NOMO-1 (cell line): ENCODE measurements around the gene TNFRSF18.
"Not testable (repeated sequence)": the region's sequence is repeated elsewhere in the genome, so short reads cannot be mapped to it uniquely, and the experiment has no call there.

ENCODE experiments used
- DNase-seq, 2 experiments: peaks; one replicate each; lab custom pipeline; 2025; ENCODE audit not compliant: unreplicated experiment in 2 of 2; lab: John Stamatoyannopoulos, UW

Gene TNFRSF18

DNA sequence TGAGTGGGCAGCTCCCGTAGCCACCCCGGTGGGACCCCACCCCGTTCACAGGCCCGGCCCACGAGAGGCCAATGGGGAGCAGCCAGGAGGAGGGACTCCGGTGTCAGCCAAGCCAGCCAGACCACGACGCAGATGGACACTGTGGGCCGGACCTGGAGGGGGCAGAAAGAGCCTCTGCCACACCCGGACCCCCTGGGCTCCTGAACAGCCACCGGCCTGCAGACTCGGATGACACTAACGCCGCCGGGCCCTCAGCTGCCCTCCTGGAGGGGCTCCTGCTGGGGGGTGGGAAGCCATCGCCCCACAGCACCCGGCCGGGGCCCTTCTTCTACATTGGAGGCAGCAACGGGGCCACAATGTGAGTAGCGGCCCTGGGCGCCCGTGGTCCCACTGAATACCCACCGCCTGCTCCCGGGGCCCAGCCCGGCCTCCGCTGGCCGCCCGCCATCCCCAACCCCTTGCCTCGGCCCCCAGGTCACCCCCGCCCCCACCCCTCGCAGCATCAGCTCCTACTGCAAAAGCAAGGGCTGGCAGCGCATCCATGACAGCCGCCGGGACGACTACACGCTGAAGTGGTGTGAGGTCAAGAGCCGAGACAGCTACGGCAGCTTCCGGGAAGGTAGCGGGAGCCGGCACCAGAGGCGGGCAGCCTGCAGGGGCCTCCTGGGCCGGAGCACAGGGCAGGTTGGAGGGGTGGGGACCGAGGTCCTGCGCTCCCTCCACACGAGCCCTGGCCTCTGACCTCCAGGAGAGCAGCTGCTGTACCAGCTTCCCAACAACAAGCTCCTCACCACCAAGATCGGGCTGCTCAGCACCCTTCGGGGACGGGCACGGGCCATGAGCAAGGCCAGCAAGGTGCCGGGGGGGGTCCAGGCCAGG is 26.2 kb downstream of the TNFRSF18 start:
- no peak for DNase-seq

DNA sequence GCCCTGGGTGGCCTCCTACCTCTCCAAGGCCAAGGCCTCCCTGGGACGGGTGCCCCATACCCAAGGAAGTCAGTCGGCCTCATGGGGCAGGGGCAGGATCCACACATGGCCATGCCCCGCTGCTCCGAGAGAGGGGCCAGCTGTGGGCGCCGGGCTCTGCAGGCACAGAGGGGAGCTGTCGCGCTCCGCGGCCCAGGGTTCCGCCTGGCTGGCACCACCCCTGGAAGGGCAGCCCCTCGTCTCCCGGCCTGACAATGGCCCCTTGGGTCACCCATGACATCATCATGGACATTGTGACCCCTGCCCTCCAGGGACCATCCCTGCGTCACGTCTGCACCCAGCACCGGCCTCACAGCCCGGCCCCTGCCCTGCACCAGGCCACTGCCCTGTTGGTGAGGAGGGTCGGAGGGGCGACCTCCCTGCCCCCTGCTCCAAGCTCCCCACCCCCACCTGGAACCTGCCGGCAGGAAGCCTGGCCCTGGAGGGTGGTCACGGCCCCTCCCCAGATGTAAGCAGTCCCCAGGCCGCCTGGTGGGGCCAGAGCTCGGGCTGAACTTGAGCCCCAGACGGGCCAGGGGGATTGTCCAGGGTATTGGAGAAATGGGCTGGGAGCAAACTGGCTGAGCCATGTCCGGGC is 26.9 kb downstream of the TNFRSF18 start:
- DNase-seq: no peak

DNA sequence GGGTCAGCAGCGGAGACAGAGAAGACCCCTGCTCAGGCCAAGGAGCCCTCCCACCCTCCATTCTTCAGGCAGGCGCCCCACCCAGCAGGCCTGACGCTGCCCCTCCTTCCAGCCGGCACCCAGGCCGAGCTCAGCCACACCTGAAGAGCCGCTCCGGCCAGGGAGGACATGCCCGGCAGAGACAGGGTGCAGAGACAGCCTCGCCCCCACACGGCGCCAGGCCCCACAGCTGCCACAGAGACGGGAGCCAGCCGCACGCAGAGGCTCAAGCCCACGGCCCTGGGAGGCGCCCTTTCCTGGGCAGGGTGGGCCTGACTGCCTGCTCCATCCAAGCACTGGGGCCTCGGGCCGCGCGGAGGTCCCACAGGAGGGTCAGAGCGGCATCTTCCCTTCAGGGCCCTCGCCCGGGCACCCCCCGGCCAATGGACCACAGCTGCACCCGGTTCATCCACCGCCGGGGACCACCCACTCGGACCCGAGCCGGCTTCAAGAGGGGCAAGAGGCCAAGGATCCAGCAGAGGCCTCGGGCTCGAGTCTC is 27.5 kb downstream of the TNFRSF18 start:
- DNase-seq: no peak

DNA sequence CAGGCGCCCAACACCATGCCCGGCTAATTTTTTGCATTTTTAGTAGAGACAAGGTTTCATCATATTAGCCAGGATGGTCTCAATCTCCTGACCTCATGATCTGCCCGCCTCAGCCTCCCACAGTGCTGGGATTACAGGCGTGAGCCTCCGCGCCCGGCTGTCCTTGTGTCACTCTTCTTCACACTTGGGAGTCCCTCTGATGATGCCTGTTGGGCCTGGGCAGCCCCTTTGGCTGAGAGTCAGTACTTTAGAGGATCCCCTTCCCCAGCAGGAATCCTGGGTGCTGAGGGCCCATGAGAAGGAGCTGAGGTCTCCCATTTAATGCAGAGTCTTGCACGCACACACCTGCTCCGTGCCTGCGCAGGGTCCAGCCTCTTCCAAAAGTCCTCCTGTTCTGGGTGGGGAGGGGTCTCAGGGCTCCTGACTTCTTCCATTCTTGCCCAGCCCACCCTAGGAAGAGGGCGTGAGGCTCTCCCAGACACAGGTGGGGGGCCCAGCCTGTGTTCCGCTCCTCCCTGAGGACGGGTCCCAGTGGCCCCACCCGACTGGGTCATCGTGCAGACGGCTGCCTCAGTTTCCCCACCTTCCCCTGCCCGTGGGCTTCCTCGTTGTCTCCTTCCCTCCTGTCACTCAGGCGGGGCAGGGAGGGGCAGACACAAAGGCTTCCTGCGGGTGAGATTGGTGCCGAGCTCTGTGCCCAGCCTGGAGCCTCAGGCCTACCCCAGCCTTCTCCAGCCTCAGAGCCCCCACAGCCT is 28.8 kb downstream of the TNFRSF18 start:
- DNase-seq: no peak

DNA sequence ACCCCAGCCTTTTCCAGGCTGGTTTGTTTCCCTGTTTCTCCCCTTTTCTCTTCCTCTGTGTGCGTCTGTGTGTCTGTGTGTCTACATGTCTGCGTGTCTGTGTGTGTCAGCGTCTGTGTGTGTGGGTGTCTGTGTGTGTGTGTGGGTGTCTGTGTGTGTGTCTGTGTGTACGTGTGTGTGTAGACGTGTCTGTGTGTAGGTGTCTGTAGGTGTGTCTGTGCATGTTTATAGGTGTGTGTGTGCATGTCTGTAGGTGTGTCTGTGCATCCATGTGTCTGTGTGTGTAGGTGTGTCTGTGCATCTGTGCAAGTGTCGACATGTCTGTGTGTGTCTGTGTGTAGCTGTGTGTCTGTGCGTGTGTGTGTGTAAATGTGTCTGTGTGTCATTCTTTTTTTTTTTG is 29.5 kb downstream of the TNFRSF18 start:
- no peak for DNase-seq

DNA sequence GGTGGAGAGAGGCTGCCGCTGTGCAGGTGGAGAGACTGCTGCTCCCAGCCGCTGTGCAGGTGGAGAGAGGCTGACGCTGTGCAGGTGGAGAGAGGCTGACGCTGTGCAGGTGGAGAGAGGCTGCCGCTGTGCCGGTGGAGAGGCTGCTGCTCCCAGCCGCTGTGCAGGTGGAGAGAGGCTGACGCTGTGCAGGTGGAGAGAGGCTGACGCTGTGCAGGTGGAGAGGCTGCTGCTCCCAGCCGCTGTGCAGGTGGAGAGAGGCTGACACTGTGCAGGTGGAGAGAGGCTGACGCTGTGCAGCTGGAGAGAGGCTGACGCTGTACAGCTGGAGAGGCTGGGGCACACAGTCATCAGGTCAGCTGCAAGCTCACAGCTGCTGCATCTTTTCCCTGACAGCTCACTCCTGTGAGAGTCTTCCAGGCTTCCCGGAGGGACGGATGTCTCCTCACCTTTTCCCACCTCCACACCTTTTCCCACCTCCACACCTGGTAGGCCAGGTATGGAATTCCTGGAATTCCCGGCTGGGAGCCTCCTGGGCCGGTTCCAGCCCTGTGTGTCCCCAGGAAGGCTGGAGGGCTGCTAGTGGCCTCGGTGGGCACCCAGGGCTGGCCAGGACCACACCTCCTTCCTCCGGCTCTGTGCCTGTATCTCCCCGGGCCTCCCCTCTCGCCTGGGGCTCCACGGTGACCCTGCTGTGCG is 30.2 kb downstream of the TNFRSF18 start:
- not testable (repeated sequence) for DNase-seq

DNA sequence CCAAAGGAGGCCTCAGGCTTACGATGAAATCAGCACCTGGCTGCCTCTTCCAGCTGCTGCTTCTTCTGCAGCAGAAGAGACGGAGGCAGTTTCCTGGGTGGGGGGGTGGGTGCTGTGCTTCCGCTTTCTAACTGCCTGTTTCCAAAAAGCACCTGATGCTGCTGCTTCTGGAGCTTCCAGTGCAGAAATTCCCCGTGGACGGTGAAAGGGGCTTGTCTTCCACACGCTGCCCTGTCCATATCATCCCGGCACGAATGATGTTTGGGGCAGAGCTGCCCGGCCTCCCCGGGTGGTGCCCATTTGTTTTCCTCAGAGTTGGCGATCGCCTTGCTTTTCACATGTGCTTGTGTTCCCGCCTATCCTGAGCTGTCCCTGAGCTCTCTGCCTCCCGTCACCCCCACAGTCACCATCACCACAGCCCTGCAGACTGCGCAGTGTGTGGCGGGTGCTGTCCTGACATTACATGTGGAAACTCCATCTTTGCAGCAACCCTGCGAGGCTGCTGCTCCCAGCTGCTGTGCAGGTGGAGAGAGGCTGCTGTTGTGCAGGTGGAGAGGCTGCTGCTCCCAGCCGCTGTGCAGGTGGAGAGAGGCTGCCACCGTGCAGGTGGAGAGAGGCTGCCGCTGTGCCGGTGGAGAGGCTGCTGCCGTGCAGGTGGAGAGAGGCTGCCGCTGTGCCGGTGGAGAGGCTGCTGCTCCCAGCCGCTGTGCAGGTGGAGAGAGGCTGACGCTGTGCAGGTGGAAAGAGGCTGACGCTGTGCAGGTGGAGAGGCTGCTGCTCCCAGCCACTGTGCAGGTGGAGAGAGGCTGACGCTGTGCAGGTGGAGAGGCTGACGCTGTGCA is 30.9 kb downstream of the TNFRSF18 start:
- DNase-seq: no peak

DNA sequence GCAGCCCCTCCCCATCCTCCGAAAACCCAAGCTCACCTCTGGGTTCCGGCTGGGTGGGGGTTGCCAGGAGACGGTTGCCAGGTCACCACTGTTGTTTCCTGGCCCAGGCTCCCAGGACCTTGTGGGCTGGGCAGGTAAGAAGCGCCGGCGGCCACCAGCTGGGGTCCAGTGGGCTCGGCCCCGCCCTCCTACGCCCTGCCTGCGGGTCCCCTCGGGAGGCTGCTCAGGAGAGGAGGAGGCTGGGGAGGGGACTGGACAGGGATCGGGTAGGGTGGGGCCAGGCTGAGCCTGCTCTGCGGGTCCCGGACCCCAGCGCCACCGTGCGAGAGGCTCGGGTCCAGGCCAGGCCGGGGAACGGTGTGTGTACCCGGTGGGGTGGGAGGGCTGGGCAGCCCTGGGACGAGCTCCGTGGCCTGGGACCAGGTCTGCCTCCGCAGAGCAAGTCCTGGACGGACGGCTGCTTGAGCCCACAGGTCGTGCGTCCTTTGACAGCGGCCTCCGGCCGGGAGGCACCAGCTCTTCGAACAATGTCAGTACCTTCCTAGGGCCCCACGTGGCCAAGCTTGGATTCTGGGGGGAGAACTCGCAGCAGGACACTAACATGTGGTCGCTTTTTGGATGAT is 32.5 kb downstream of the TNFRSF18 start, which contains the start of gene TTLL10:
Gene TTLL10, plus strand, starts transcription at position 88 of the 623 bp plus-strand sequence. CDS start 5,336 bp downstream, outside the sequence.
- DNase-seq: no peak

DNA sequence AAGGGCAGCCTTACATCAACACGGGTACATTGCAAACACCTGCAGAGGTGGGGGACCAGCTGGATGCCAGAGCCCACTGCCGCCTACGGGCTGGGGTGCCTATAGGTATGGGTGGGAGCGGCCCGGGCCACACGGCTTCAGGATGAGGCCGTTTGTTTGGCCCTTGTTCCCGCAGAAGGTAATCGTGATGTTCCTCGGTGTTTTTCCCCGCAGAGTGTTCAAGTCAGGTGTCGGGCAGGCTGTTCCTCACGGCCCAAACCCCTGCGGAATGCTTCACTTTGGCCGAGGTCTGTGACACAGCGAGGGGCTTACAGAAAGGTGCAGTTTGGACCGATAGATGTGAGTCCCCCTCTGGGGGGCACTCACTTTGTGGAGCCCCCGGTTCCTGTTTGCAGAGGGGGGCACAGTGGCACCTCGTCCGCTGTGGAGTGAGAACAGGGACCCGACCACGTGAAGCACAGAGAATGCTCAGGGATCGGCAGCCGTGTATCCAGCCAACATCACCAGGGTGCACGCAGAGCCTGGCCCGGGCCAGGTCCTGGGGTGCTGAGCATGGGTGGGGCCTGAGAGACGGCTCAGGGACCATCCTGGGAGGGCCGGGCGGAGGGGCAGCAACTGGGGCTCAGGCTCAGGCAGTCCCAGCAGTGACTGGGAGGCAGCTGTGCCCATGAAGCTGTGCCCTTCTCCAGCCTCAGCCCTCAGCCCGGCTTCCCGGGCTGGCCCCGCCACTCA is 33.2 kb downstream of the TNFRSF18 start:
- DNase-seq: no peak

DNA sequence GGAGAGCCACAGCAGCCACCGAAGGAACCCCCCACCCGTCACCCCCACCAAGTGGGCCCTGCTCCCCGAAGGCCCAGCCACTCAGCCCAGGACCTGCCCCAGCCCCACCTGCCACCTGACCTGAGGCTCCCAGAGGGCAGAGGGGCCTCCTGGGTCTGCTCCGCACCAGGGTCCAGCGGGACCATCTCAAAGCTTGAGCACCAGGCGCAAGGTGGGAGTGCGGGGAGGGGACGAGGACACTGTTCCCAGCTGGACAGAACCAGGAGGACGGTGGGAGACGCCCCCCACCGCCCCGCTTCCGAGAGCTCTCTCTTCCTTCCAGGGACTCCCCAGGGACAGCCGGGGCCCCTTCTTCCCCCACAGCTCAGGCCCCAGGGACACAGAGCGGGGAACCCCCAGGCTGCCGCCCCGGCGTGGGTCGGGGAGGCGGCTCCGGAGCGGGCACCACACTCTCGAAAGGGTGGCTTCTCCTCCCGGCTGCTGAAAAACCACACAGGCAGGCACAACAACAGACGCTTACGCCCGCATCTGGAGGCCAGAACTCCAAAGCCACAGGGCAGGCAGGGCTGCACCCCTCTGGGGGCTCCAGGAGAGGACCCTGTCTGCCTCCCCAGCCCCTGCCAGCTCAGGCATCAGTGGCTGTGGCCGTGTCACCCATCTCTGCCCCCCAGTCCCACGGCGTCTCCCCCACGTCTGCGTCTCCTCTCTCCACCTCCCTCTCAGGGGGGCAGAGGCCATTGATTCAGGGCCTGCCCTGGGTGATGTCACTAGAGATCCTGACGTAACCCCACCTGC is 34.6 kb downstream of the TNFRSF18 start:
- DNase-seq: no peak

DNA sequence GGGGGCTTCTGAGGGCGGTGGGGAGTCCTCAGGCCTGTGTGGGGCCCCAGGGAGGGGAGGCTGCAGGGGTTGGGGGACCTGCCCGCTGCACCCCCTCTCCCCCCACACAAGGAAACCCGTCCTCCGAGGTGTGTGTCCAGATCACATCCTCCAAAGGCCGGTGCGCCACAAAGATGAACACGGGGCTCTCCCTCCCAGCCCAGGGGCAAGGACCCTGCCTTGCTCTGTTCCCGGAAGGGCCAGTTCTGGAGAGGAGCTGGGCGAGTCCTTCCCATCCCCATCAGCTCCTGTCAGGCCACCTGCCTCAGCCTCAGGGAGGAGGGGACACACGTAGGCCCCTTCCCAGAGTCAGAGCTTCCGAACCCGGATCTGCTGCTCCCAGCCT is 35.2 kb downstream of the TNFRSF18 start:
- no peak for DNase-seq

DNA sequence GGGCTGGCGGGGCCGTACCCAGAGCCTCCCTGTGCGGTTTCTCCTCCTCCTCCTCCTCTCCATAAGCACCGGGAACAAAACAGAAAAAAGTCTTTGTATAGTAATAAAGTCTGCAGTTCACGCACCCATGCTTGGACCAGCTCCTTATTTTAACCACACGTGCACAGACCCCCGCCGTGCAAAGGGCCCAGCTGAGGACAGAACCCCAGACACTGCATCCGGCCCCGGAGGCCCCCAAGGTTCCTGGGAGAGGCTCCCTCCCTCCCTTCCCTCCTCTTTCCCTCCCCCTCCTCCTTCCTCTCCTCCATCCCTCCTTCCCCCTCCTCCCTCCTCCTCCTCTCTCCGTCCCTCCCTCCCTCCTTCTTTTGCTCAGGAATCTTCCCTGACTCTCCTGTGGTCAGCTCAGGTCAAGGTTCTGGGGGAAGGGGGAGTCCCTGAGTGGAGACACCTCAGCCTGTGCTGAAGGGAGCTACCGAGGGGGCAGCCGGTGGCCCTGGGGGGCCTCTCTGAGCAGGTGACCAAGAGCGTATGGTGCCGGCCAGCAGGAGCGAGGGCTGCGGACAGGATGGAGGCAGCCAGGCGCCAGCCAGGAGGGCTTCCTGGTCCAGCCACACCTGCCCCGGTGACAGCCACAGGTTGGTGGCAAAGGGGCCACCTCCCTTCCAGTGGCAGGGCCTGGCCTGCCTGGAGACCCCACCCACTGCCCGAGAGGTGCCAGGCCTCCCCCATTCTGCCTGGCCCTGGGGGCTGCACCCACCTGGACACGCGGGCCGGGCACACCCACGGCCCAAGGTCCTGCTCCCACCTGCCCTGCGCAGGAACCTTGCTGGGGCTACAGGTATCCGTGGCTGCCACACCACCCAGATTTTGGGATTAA is 35.9 kb downstream of the TNFRSF18 start:
- no peak for DNase-seq

DNA sequence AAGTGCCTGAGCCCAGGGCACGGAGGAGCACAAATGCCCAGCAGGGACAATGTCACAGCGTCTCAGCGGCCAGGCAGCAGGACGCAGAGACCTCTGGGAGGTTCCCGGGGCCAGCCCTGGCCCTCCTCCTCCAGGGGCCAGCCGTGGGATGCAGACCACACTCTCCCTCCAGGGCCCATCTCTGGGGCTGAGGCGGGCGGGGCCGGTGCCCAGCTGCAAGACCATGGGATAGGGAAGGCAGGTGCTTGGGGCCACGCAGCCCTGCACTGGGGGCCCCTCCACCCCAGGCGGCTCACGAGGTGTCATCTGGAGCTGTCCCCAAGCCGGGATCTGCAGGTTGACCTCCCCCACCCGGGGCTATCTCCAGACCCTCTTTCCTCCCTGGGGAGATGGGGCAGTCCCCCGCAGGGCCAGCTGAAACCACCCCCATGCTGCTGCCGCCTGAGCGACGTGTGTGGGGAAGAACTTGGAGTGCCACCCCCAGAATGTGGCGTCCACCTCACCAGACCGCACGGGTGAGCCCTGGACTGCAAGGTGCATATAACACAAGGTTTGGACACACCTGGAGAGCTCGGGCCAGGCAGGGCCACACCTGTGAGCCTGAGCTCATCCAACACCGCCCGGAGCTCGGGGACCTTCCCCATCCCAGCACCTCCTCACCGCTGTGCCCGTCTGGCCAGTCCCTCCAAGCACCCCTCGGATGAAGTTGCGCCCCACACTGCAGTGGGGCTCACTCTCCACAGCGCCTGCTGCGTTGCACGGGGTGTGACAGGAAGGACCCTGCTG is 36.8 kb downstream of the TNFRSF18 start:
- DNase-seq: no peak

DNA sequence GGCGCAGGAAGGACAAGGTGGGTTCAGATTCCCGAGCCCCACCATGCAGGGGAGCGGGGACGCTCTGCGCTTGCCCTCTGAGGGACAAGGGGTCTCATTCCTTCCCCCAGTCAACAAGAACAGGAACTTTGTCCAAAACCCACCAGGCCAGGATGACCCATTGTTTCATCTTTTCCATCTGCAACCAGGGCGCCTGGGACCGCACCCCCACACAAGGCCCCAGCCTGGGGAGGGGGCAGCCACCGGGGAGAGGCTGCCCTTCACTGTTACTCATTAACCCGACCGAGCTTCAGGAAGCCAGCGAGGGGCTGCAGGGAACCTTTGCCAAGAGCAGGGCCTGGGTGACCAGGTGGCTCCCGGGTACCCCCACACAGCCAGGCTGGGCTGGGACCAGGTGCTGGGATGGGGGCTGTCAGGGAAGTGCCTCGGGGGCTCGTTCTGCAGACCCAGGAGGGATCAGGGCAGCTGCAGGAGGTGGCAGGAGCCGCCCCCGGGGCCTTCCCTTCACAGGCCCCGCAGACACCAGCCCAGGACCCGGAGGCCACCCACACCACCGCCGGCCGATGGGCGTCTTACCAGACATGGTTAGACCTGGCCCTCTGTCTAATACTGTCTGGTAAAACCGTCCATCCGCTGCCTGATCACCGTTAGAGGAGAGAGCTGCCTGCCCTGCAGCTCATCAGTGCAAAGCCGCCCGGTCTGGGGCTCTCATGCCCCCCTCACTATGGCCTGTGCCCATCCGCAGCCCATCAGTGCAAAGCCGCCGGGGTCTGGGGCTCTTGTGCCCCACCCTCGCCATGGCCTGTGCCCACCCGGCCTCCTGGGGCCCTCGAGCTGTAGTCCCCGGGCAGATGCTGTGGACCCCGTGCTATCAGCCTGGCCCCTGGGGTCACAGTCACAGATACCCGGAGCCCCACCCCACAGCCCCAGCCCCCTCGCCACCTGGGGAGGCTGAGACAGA is 37.7 kb downstream of the TNFRSF18 start:
- DNase-seq: no peak
